ENCODE measurements around the gene INSRR.
A peak's percentile ranks its signal among the peaks of the same experiment; 100 is the strongest.

DNA sequence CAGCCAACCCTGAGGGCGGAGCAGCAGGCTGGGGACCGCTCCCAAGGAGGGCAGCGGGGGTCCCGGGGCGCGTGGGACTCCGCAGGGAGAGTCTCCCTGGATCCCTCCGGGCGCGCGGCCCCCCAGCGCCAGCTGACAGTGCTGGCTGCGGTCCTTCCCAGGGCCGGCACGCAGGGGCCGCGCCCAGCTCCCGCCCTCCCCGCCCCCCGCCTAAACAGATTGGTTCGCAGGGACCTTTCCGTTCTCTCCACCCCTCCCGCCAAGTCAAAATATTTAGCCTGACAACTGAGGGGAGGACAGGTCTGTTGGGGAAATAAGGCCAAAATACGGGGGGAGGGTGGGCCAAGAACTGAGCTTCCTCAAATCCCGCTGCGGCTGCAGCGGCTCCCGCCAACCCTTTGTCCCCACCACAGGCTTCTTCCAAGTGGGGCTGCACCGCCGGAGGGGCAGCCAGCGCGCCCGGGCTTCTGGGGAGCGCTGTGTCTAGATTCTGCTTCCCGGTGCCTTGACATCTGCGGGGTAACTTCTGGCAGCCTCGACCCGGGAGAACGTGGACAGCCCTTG, at the start of gene INSRR:
- TF ChIP-seq, protein P1, sequence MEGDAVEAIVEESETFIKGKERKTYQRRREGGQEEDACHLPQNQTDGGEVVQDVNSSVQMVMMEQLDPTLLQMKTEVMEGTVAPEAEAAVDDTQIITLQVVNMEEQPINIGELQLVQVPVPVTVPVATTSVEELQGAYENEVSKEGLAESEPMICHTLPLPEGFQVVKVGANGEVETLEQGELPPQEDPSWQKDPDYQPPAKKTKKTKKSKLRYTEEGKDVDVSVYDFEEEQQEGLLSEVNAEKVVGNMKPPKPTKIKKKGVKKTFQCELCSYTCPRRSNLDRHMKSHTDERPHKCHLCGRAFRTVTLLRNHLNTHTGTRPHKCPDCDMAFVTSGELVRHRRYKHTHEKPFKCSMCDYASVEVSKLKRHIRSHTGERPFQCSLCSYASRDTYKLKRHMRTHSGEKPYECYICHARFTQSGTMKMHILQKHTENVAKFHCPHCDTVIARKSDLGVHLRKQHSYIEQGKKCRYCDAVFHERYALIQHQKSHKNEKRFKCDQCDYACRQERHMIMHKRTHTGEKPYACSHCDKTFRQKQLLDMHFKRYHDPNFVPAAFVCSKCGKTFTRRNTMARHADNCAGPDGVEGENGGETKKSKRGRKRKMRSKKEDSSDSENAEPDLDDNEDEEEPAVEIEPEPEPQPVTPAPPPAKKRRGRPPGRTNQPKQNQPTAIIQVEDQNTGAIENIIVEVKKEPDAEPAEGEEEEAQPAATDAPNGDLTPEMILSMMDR (IDR thresholded peaks at IDR 0.05; ENCODE audit: control extremely low read depth in 1 of 3, insufficient read depth in 1 of 3, low read depth in 1 of 3, low read length in 3 of 3): no peak
- TF ChIP-seq EP300 (IDR thresholded peaks at IDR 0.05; ENCODE audit: borderline replicate concordance in 1 of 2, low read depth in 2 of 2, low read length in 2 of 2): no peak
- no peak for TF ChIP-seq POLR2A (IDR thresholded peaks at IDR 0.05; ENCODE audit: control extremely low read depth in 1 of 2, low read depth in 2 of 2, low read length in 2 of 2)
- TF ChIP-seq, protein P2, sequence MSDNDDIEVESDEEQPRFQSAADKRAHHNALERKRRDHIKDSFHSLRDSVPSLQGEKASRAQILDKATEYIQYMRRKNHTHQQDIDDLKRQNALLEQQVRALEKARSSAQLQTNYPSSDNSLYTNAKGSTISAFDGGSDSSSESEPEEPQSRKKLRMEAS (IDR thresholded peaks at IDR 0.05): no peak
- TF ChIP-seq JUN (IDR thresholded peaks at IDR 0.05; ENCODE audit: low read depth, low read length): no peak
- TF ChIP-seq POLR2AphosphoS5 (IDR thresholded peaks at IDR 0.05; ENCODE audit: low read depth, low read length): no peak
- peak; percentile 78 for TF ChIP-seq EZH2 (IDR thresholded peaks at IDR 0.05; ENCODE audit: low read depth, low read length, severe bottlenecking)
- TF ChIP-seq SP4 (IDR thresholded peaks at IDR 0.05; ENCODE audit: low read length): no peak
